Endothelial cell (in vitro differentiated cells): ENCODE results near the gene GET4. TPM values are rescaled to one million over a fixed set of nuclear protein-coding genes. Genes with fewer than 3 reads are reported as not detected.

Experiments
- DNase-seq: peaks from one replicate; pipeline ENCODE4 v3.0.0; 2021; ENCODE audit warnings: low spot score
- H3K27ac Mint-ChIP-seq: one replicate; pipeline ENCODE4 v1.8.0; 2021; ENCODE audit warnings: mixed read lengths, inconsistent platforms; ENCODE audit not compliant: unreplicated experiment
- H3K27me3 Mint-ChIP-seq: one replicate; pipeline ENCODE4 v1.8.0; 2021; ENCODE audit warnings: mild to moderate bottlenecking, moderate library complexity, mixed read lengths, inconsistent platforms; ENCODE audit not compliant: unreplicated experiment
- H3K36me3 Mint-ChIP-seq: one replicate; pipeline ENCODE4 v1.8.0; 2021; ENCODE audit warnings: mild to moderate bottlenecking, low read depth, mixed read lengths, inconsistent platforms; ENCODE audit not compliant: unreplicated experiment
- H3K4me1 Mint-ChIP-seq: one replicate; pipeline ENCODE4 v1.8.0; 2021; ENCODE audit warnings: mild to moderate bottlenecking, mixed read lengths, inconsistent platforms; ENCODE audit not compliant: unreplicated experiment
- H3K4me3 Mint-ChIP-seq: one replicate; pipeline ENCODE4 v1.8.0; 2021; ENCODE audit warnings: mild to moderate bottlenecking, mixed read lengths, inconsistent platforms; ENCODE audit not compliant: unreplicated experiment
- H3K9me3 Mint-ChIP-seq: one replicate; pipeline ENCODE4 v1.8.0; 2021; ENCODE audit warnings: mixed read lengths, inconsistent platforms; ENCODE audit not compliant: unreplicated experiment
- total RNA-seq: library from RNA; stranded (reverse); fragmentation: NEBNext Ultra II Directional; extraction: Animal tissue kit (Norgen Biotek cat#: 25700); gene quantifications from one replicate; pipeline ENCODE4 v1.2.1, GENCODE V29; 2021; ENCODE audit not compliant: unreplicated experiment
- TF ChIP-seq, protein P1 (sequence below): fragments of 200-600 bp; sonication (generic); IDR thresholded peaks from one replicate; pipeline ENCODE4 v1.5.0; 2021; ENCODE audit warnings: antibody characterized with exemption; ENCODE audit not compliant: unreplicated experiment

The GET4 gene
- total RNA-seq, 1 donor from 2014 or later = 61.3 TPM

DNA sequence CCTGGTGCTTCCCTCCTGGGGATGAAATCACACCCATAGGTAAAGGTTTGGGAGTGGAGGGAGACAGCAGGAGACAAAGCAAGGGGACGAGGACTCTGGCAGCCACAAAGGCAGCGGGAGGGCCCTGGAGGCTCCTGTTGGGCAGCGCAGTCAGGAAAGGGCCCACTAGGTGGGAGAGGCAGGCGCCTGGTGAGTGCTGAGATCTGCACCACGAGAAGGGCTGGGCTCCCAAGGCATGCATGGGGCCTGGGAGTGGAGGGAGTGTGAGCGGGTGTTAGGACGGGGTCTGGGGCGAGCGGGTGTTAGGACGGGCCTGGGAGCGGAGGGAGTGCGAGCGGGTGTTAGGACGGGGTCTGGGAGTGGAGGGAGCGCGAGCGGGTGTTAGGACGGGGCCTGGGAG is 13.0 kb downstream of the GET4 start:
- H3K27ac Mint-ChIP-seq = no peak overlapping the region
- H3K36me3 Mint-ChIP-seq = peaks cover 29% of the 10 kb centered on the region

DNA sequence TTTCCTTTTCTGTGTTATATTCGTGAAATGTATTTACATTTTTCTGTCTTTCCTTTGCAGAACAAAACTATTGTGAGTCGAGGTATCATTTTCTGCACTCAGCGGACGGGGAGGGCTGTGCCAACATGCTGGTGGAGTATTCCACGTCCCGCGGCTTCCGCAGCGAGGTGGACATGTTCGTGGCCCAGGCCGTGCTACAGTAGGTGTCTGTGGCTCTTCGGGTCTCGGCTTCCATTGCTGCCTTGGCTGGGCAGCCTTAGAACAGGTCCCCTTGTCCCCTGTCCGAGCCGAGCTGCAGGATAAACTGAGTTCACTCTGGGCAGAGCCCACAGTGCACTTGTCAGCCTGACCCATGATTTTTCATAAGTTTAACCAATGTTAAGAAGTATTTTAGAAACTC is 14.5 kb downstream of the GET4 start:
- Mint-ChIP-seq H3K4me3 (no peak overlapping the region), H3K4me1 (no peaks in the 10 kb centered on the region), H3K27me3 (peaks cover 10% of the 10 kb centered on the region), H3K36me3 (peaks cover 29% of the 10 kb centered on the region), H3K27ac (no peak overlapping the region), H3K9me3 (no peaks in the 10 kb centered on the region)
- TF ChIP-seq, protein P1, sequence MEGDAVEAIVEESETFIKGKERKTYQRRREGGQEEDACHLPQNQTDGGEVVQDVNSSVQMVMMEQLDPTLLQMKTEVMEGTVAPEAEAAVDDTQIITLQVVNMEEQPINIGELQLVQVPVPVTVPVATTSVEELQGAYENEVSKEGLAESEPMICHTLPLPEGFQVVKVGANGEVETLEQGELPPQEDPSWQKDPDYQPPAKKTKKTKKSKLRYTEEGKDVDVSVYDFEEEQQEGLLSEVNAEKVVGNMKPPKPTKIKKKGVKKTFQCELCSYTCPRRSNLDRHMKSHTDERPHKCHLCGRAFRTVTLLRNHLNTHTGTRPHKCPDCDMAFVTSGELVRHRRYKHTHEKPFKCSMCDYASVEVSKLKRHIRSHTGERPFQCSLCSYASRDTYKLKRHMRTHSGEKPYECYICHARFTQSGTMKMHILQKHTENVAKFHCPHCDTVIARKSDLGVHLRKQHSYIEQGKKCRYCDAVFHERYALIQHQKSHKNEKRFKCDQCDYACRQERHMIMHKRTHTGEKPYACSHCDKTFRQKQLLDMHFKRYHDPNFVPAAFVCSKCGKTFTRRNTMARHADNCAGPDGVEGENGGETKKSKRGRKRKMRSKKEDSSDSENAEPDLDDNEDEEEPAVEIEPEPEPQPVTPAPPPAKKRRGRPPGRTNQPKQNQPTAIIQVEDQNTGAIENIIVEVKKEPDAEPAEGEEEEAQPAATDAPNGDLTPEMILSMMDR = no peak
- DNase-seq = no peak

More for the DNA sequence above, 13.0 kb downstream of the GET4 start:
- Mint-ChIP-seq H3K9me3 (no peaks in the 10 kb centered on the region), H3K27me3 (peaks cover 10% of the 10 kb centered on the region), H3K4me3 (no peak overlapping the region), H3K4me1 (no peaks in the 10 kb centered on the region)
- DNase-seq = no peak
- TF ChIP-seq, protein P1 = no peak

DNA sequence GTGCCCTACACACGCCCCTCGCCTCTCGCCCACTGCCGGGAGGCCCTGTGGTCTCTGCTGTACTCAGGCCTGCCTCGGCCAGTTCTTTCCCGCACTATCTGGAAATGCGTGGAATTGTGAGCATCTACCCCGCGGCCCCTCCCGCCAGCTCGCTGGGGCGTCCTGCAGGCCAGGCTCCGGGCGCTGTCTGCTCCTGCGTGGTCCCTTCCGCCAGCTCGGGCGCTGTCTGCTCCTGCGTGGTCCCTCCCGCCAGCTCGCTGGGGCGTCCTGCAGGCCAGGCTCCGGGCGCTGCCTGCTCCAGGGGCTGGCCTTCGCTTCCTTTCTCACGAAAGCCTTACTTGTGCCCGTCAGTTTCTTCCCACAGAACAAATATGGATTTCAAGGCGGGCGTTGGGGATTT is 14.9 kb downstream of the GET4 start:
- H3K27me3 Mint-ChIP-seq = peaks cover 11% of the 10 kb centered on the region
- no peak for DNase-seq
- peaks cover 33% of the 10 kb centered on the region for H3K36me3 Mint-ChIP-seq
- TF ChIP-seq, protein P1 = no peak
- H3K4me3 Mint-ChIP-seq = no peak overlapping the region
- H3K4me1 Mint-ChIP-seq = no peaks in the 10 kb centered on the region
- no peak overlapping the region for H3K27ac Mint-ChIP-seq
- no peaks in the 10 kb centered on the region for H3K9me3 Mint-ChIP-seq

DNA sequence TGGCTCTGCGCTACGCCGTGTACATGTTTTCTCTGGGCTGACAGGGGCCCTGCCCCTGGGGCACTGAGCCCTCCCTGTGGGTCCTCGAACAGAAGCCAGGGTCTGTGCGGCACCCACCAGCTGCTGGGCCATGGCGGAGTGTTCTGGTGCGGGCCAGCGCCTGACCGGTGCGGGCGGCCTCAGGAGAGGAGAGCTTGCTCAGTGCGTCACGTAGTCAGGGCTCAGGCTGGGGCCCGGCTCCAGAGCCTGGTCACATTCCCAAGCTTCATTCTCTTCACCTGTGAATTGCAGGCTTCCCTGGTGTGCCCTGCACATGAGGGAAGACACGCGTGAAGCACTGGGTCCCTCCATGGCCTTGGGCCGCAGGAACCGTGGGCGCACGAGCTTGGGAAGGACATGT is 15.5 kb downstream of the GET4 start:
- peaks cover 36% of the 10 kb centered on the region for H3K36me3 Mint-ChIP-seq
- no peaks in the 10 kb centered on the region for H3K4me1 Mint-ChIP-seq
- H3K9me3 Mint-ChIP-seq = no peaks in the 10 kb centered on the region
- no peak overlapping the region for H3K27ac Mint-ChIP-seq
- peaks cover 13% of the 10 kb centered on the region for H3K27me3 Mint-ChIP-seq
- DNase-seq = no peak
- TF ChIP-seq, protein P1 = no peak
- H3K4me3 Mint-ChIP-seq = no peak overlapping the region

DNA sequence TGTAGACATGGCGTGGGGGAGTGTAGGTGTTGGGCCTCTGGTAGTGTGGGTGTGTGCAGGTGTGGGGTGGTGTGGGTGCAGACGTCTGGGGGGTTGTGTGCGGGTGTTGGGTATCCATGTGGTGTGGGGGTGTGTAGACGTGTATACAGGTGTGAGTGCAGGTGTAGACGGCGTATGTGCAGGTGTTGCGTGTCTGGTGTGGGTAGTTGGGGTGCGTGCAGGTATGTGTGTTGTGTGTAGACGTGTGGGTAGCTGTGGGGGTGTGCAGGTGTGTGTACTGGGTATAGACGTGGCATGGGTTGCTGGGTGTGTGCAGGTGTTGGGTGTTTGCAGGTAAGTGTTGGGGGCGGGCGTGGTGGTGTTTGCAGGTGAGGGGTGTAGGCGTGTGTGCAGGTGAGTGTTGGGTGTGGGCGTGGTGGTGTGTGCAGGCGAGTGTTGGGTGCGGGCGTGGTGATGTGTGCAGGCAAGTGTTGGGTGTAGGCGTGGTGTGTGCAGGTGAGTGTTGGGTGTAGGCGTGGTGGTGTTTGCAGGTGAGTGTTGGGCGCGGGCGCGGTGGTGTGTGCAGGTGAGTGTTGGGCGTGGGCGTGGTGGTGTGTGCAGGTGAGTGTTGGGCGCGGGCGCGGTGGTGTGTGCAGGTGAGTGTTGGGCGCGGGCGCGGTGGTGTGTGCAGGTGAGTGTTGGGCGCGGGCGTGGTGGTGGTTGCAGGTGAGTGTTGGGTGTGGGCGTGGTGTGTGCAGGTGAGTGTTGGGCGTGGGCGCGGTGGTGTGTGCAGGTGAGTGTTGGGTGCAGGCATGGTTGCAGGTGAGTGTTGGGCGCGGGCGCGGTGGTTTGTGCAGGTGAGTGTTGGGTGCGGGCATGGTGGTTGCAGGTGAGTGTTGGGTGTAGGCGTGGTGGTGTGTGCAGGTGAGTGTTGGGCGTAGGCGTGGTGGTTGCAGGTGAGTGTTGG is 16.6 kb downstream of the GET4 start:
- H3K36me3 Mint-ChIP-seq = peaks cover 36% of the 10 kb centered on the region
- TF ChIP-seq, protein P1 = no peak
- peak overlapping the region; percentile 57 for H3K27ac Mint-ChIP-seq
- no peaks in the 10 kb centered on the region for H3K9me3 Mint-ChIP-seq
- peaks cover 10% of the 10 kb centered on the region for H3K27me3 Mint-ChIP-seq
- no peak for DNase-seq
- no peaks in the 10 kb centered on the region for H3K4me1 Mint-ChIP-seq
- H3K4me3 Mint-ChIP-seq = peak overlapping the region; percentile 68
